ENCODE measurements around the gene PPP1R37. TPM values are rescaled to one million over a fixed set of nuclear protein-coding genes. Genes with fewer than 3 reads are reported as not detected.
A peak's percentile ranks its signal among the peaks of the same experiment; 100 is the strongest.

The PPP1R37 gene
- total and polyA plus RNA-seq, 2 of the 13 experiments (the other 11 are each of a cell fraction or from before 2014, with no cell fraction given) = 9.0 to 14.3 TPM

- TF ChIP-seq ZNF609 (CRISPR knock-in tag; IDR thresholded peaks at IDR 0.05; ENCODE audit: borderline replicate concordance) (no peak), ZNF781 (CRISPR knock-in tag; IDR thresholded peaks at IDR 0.05; ENCODE audit: borderline replicate concordance, not compliant biosample characterization) (no peak), RBM39 (IDR thresholded peaks at IDR 0.05; ENCODE audit: low read depth, low read length, poor library complexity, severe bottlenecking) (no peak), DBP (CRISPR knock-in tag; IDR thresholded peaks at IDR 0.05; ENCODE audit: not compliant biosample characterization) (no peak), ZNF142 (CRISPR knock-in tag; IDR thresholded peaks at IDR 0.05) (no peak), CC2D1A (CRISPR knock-in tag; IDR thresholded peaks at IDR 0.05) (no peak), POLR2AphosphoS5 (IDR thresholded peaks at IDR 0.05; ENCODE audit: low read depth, low read length) (no peak), TAF15 (IDR thresholded peaks at IDR 0.05; ENCODE audit: low read depth, low read length, poor library complexity, severe bottlenecking) (no peak), ZNF660 (CRISPR knock-in tag; IDR thresholded peaks at IDR 0.05; ENCODE audit: borderline replicate concordance, low read depth) (no peak), ZFX (CRISPR knock-in tag; IDR thresholded peaks at IDR 0.05; ENCODE audit: low read depth) (peak; percentile 58; the same call in 1 of the 2 replicates), CHCHD3 (CRISPR knock-in tag; IDR thresholded peaks at IDR 0.05) (no peak)
- TF ChIP-seq, protein P1, sequence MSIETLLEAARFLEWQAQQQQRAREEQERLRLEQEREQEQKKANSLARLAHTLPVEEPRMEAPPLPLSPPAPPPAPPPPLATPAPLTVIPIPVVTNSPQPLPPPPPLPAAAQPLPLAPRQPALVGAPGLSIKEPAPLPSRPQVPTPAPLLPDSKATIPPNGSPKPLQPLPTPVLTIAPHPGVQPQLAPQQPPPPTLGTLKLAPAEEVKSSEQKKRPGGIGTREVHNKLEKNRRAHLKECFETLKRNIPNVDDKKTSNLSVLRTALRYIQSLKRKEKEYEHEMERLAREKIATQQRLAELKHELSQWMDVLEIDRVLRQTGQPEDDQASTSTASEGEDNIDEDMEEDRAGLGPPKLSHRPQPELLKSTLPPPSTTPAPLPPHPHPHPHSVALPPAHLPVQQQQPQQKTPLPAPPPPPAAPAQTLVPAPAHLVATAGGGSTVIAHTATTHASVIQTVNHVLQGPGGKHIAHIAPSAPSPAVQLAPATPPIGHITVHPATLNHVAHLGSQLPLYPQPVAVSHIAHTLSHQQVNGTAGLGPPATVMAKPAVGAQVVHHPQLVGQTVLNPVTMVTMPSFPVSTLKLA (IDR thresholded peaks at IDR 0.05) = no peak
Measured at GRCh38 chr19:45130888-45131615, 38.1 kb downstream of the PPP1R37 start (continued).

Measured in HepG2 (cell line).